OCI-LY3 (cell line): ENCODE results near the gene B2M.

Experiments
- CTCF ChIP-seq: fragments of 200-600, 300-600 bp; sonication (generic); IDR thresholded peaks from 2 replicates; pipeline ENCODE4 v1.5.1; 2014; ENCODE audit warnings: antibody characterized with exemption, low read length, low read depth
- EZH2phosphoT487 ChIP-seq: fragments of 200-600 bp; shearing (Covaris generic); IDR thresholded peaks from 2 replicates; pipeline ENCODE4 v1.6.1; 2018; ENCODE audit warnings: antibody characterized with exemption, mixed run types, low read depth

- TF ChIP-seq CTCF (no peak), EZH2phosphoT487 (no peak)
These were observed 16.3 kb downstream of the B2M start for GRCh38 chr15:44727485-44728231.
